Body of pancreas (tissue), 4 donors: ENCODE measurements around the gene CCDC154. TPM values are rescaled to one million over a fixed set of nuclear protein-coding genes. Genes with fewer than 3 reads are reported as not detected.

Experiments used
- ATAC-seq: fragments of 150-250 bp; one replicate; pipeline ENCODE4 v1.9.1; 2016
- DNase-seq, 4 donors: peaks; one replicate each; pipeline ENCODE4 v3.0.0-alpha.2; 2019
- H3K27ac ChIP-seq, 4 donors: fragments of 200-600 bp; sonication (generic); 1 replicate in 3 of 4; 2 replicates in 1 of 4; pipeline versions ENCODE4 v1.5.1 to v1.6.1; 2016 to 2019; ENCODE audit warnings: mild to moderate bottlenecking in 1 of 4, mixed read lengths in 1 of 4, moderate library complexity in 1 of 4
- H3K27me3 ChIP-seq, 2 donors: fragments of 200-600 bp; sonication (generic); one replicate each; pipeline ENCODE4 v1.6.0; 2016; ENCODE audit warnings: mild to moderate bottlenecking in 1 of 2
- H3K36me3 ChIP-seq, 2 donors: fragments of 200-600 bp; sonication (generic); replicated peaks in 1 of 2; 2 replicates each; pipeline ENCODE4 v1.5.1; 2016; ENCODE audit warnings: low read depth in 2 of 2; ENCODE audit not compliant: insufficient read depth in 1 of 2
- H3K4me1 ChIP-seq: fragments of 200-600 bp; sonication (generic); one replicate; pipeline ENCODE4 v1.6.0; 2016
- H3K4me3 ChIP-seq, 2 donors: fragments of 200-600 bp; sonication (generic); 1 replicate in 1 of 2; 2 replicates in 1 of 2; pipeline ENCODE4 v1.5.1; 2016 to 2019
- H3K9me3 ChIP-seq, 3 donors: fragments of 200-600 bp; sonication (generic); 1 replicate in 2 of 3; 2 replicates in 1 of 3; pipeline ENCODE4 v1.5.1; 2016
- POLR2A ChIP-seq, 3 donors: fragments of 450-650 bp; IDR thresholded peaks; one replicate each; pipeline ENCODE4 v1.6.1; 2016; ENCODE audit warnings: antibody characterized with exemption in 3 of 3, mild to moderate bottlenecking in 2 of 3
- WGBS, 2 donors: methylation state at CpG; one replicate each; pipeline ENCODE4 v1.1.5; 2017; 5-methylcytosine and 5-hydroxymethylcytosine counted together
- intact Hi-C: fragments of 100-400 bp; cut with DNase I; formaldehyde crosslinking; loops from one replicate; pipeline ENCODE4 v1.15.1; 2023
- total RNA-seq, 2 donors: library from RNA; depleted of rRNA; stranded (reverse); fragments of >200 nt; gene quantifications; one replicate each; pipeline ENCODE4 v1.1.0, GENCODE V29; 2016
- TF ChIP-seq, protein P1 (sequence below), 7 experiments: fragments of 450-650 bp in 4 of 7; fragments of 200-600 bp in 3 of 7; sonication (generic) in 3 of 7; IDR thresholded peaks; one replicate each; pipeline ENCODE4 v1.5.1; 2016 to 2019; ENCODE audit warnings: antibody characterized with exemption in 7 of 7

The CCDC154 gene
- total RNA-seq, 2 donors from 2014 or later, result 2.1 to 2.3 TPM

DNA sequence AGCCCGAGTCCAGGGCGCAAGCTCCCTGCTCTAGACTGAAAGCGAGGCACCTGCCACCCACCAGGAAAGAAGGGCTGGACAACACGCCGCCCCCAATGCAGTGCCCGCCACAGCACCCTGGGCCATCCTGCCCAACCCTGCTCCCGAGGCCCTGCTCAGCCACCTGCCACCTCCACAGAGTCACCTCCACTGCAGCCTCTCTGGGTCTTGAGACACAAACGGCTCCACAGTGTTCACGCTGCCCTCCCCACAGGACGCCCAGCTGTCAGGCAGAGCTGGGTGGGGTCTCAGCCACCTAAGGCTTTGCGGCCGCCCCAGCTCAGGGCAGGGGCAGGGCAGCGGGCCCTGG lies 21.2 kb upstream of the CCDC154 start:
- no peak for ATAC-seq
- H3K9me3 ChIP-seq, result no peaks in the 10 kb centered on the region
- peaks cover 0 to 3% of the 10 kb centered on the region in 2 donors for H3K36me3 ChIP-seq
- H3K4me1 ChIP-seq, result no peaks in the 10 kb centered on the region
- DNase-seq, result no peak
- no peak for TF ChIP-seq POLR2A (IDR thresholded peaks at IDR 0.05)
- TF ChIP-seq, protein P1, sequence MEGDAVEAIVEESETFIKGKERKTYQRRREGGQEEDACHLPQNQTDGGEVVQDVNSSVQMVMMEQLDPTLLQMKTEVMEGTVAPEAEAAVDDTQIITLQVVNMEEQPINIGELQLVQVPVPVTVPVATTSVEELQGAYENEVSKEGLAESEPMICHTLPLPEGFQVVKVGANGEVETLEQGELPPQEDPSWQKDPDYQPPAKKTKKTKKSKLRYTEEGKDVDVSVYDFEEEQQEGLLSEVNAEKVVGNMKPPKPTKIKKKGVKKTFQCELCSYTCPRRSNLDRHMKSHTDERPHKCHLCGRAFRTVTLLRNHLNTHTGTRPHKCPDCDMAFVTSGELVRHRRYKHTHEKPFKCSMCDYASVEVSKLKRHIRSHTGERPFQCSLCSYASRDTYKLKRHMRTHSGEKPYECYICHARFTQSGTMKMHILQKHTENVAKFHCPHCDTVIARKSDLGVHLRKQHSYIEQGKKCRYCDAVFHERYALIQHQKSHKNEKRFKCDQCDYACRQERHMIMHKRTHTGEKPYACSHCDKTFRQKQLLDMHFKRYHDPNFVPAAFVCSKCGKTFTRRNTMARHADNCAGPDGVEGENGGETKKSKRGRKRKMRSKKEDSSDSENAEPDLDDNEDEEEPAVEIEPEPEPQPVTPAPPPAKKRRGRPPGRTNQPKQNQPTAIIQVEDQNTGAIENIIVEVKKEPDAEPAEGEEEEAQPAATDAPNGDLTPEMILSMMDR (IDR thresholded peaks at IDR 0.05), result no peak
- 77% methylated on average over 10 of the region's 13 CpGs; no CpG with 5 or more reads in 1 of the 2 donors for WGBS, 2 donors
- intact Hi-C loops, result no loop called here
- no peak overlapping the region for H3K4me3 ChIP-seq
- no peak overlapping the region for H3K27ac ChIP-seq
- H3K27me3 ChIP-seq, result no peaks in the 10 kb centered on the region

DNA sequence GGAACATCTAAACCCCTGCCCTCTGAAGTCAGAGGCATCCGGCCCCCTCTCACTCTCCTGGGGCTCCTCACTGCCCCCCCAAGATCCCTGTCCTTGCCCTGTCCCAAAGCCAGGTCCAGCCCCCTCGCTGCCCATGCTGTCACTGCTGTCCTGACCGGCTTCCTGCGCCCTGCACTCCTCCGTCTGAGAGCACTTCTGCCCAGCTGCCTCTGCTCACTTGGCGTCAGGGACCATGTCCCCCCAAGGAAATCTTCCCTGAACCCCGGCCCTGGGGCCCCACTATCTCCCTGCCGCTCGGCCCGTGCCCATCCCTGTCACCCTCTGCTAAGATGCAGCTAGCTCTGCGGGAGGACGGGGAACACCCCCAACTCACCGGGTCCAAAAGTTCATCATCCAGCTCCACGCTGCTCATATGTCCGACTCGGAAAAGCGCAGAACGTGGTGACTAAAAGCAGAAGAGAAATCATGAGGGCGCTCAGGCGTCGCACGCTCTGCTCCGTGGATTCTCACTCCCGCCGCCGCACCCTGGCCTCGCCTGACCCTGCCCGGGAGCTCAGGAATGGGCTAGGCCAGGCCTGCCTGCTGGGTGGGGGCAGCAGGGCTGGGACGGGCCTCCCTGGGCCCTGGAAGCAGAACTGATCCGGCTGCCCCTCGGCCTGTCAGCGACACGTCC lies 20.7 kb upstream of the CCDC154 start:
- H3K9me3 ChIP-seq, result no peaks in the 10 kb centered on the region
- TF ChIP-seq POLR2A (IDR thresholded peaks at IDR 0.05), result no peak
- TF ChIP-seq, protein P1 (IDR thresholded peaks at IDR 0.05), result no peak
- intact Hi-C loops, result no loop called here
- peaks cover 0 to 3% of the 10 kb centered on the region in 2 donors for H3K36me3 ChIP-seq
- WGBS, 2 donors, result 88 to 94% methylated on average over 27 to 29 of the region's 33 CpGs
- DNase-seq (no peak), ATAC-seq (no peak)
- H3K27ac ChIP-seq, result no peak overlapping the region
- H3K4me1 ChIP-seq, result no peaks in the 10 kb centered on the region
- no peak overlapping the region for H3K4me3 ChIP-seq
- H3K27me3 ChIP-seq, result no peaks in the 10 kb centered on the region

DNA sequence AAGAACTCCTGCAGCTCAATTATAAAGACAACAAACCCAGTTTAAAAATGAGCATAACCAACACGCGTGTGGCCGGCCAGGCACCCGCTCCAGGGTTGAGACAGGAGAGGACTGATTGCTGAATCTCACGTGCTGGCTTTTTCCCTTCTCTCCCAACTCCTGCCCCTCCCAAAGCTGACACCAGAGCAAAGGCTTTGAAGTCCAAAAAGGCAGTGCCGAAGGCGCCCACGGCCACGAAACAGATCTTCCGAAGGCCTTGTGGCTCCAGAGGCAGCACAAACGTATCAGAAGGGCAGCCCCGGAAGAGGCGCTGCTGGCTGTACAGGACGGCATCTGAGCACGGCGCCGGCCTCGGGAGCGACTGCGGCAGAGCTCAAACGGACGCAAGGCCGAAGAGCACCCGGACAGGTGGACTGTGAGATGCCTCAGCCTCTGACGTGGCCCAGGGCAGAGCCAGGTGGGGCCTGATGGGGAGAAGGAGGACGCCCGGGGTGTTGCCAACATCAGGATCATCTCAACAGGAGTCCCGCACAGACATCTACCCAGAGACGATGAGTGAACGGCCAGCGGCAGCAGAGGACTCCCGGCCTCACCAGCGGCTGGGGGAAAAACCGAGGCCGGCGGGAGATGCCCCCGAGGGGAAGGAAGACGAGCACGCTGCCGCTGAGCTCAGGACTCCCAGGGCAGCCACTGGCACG lies 20.0 kb upstream of the CCDC154 start:
- no peaks in the 10 kb centered on the region for H3K27me3 ChIP-seq
- no peaks in the 10 kb centered on the region for H3K4me1 ChIP-seq
- no peak for TF ChIP-seq POLR2A (IDR thresholded peaks at IDR 0.05)
- TF ChIP-seq, protein P1 (IDR thresholded peaks at IDR 0.05), result no peak
- WGBS, 2 donors, result 84 to 92% methylated on average over 23 to 35 of the region's 41 CpGs
- no peak overlapping the region for H3K4me3 ChIP-seq
- H3K36me3 ChIP-seq, result peaks cover 0 to 3% of the 10 kb centered on the region in 2 donors
- no peak overlapping the region for H3K27ac ChIP-seq
- intact Hi-C loops, result no loop called here
- ATAC-seq (no peak), DNase-seq (no peak)
- H3K9me3 ChIP-seq, result no peaks in the 10 kb centered on the region

DNA sequence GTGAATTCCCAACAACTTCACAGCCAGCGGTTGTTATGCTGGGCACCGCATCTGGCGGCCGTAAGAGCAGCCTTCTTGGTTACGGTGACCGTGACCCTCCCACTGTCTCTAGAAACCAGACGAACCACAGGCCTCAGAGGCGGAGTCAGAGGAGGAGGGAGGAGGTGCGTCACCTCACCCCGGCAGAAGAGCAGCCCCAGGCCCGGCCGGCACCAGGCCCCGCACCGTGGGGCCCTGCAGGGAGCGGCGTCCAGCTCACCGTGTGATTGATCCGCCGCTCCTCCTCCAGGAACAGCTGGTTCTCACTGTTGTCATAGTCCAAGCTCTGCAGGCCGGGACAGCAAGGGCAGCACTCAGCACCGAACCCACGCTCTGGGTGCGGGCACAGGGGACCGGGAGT lies 16.8 kb upstream of the CCDC154 start:
- Histone ChIP-seq H3K4me3 (no peak overlapping the region), H3K4me1 (no peaks in the 10 kb centered on the region), H3K9me3 (no peaks in the 10 kb centered on the region), H3K36me3 (peaks cover 0 to 4% of the 10 kb centered on the region in 2 donors), H3K27me3 (no peaks in the 10 kb centered on the region), H3K27ac (no peak overlapping the region)
- no peak for TF ChIP-seq POLR2A (IDR thresholded peaks at IDR 0.05)
- TF ChIP-seq, protein P1 (IDR thresholded peaks at IDR 0.05), result no peak
- 86 to 93% methylated on average over 11 to 19 of the region's 24 CpGs for WGBS, 2 donors
- no peak for DNase-seq
- no peak for ATAC-seq
- intact Hi-C loops, result no loop called here
